Heart left ventricle (tissue), 16 donors: ENCODE data around the gene CYP46A1. TPM values are rescaled to one million over a fixed set of nuclear protein-coding genes. Genes with fewer than 3 reads are reported as not detected.

Experiments used
- ATAC-seq, 4 donors: fragments of 200-7000 bp; cut with Tn5 transposase; one replicate each; pipeline ENCODE4 v1.9.1; 2020 to 2022; ENCODE audit warnings: moderate library complexity in 4 of 4, mild to moderate bottlenecking in 3 of 4, moderate number of reproducible peaks in 1 of 4
- DNase-seq, 5 donors: peaks; one replicate each; pipeline ENCODE4 v3.0.0-alpha.2; 2020
- H3K27ac ChIP-seq, 12 donors: fragments of 200-600 bp; sonication (generic) in 4 of 12; one replicate each; pipeline versions ENCODE4 v1.5.0 to v1.8.0; 2016 to 2022; ENCODE audit warnings: mild to moderate bottlenecking in 2 of 12
- H3K27me3 ChIP-seq, 9 donors: fragments of 200-600 bp; sonication (generic) in 2 of 9; one replicate each; pipeline versions ENCODE4 v1.5.1 to v1.8.0; 2016 to 2022; ENCODE audit warnings: mild to moderate bottlenecking in 3 of 9
- H3K36me3 ChIP-seq, 9 donors: fragments of 200-600 bp; sonication (generic) in 2 of 9; one replicate each; pipeline versions ENCODE4 v1.5.0 to v1.8.0; 2018 to 2022; ENCODE audit warnings: mild to moderate bottlenecking in 2 of 9
- H3K4me1 ChIP-seq, 12 donors: fragments of 200-600 bp; sonication (generic) in 4 of 12; one replicate each; pipeline versions ENCODE4 v1.5.0 to v1.8.0; 2016 to 2022; ENCODE audit warnings: mild to moderate bottlenecking in 3 of 12
- H3K4me3 ChIP-seq, 12 donors: fragments of 200-600 bp; sonication (generic) in 4 of 12; one replicate each; pipeline versions ENCODE4 v1.5.0 to v1.8.0; 2017 to 2022; ENCODE audit warnings: mild to moderate bottlenecking in 9 of 12, moderate library complexity in 4 of 12
- H3K9me3 ChIP-seq, 12 donors: fragments of 200-600 bp; sonication (generic) in 4 of 12; one replicate each; pipeline versions ENCODE4 v1.5.0 to v1.8.0; 2016 to 2022; ENCODE audit warnings: mild to moderate bottlenecking in 1 of 12
- CTCF ChIP-seq, 12 donors: fragments of 200-600 bp; sonication (generic) in 4 of 12; IDR thresholded peaks; one replicate each; pipeline versions ENCODE4 v1.5.0 to v1.8.0; 2018 to 2022; ENCODE audit warnings: antibody characterized with exemption in 12 of 12, mild to moderate bottlenecking in 5 of 12
- POLR2A ChIP-seq, 2 donors: fragments of 450-650 bp; IDR thresholded peaks; one replicate each; pipeline ENCODE4 v1.6.1; 2017; ENCODE audit warnings: antibody characterized with exemption in 2 of 2, mild to moderate bottlenecking in 2 of 2, moderate library complexity in 2 of 2
- WGBS, 4 donors: extraction: QIAGEN DNeasy Blood & Tissue Kit in 2 of 4; methylation state at CpG; one replicate each; pipeline versions ENCODE4 v1.1.5 to v1.1.7; 2013 to 2018; 5-methylcytosine and 5-hydroxymethylcytosine counted together
- intact Hi-C, 10 donors: fragments of 100-400 bp; cut with DNase I; formaldehyde crosslinking; loops; one replicate each; pipeline versions ENCODE4 v1.11.1 to v1.14.2; 2022
- polyA plus RNA-seq, 2 donors: library from polyadenylated mRNA; stranded (reverse); fragments of 200-250 nt; gene quantifications; one replicate each; pipeline ENCODE4 v1.2.3, GENCODE V29; 2013
- total RNA-seq, 9 donors: library from RNA; depleted of rRNA in 2 of 9; stranded (reverse); fragments of >200 nt in 2 of 9; fragmentation: NEBNext Ultra II Directional in 3 of 9; extraction: Animal tissue kit (Norgen Biotek cat#: 25700) in 3 of 9; gene quantifications; one replicate each; pipeline versions ENCODE4 v1.1.0 to v1.2.4, GENCODE V29; 2016 to 2023
- donor health status: ischemic (EF 13 %, LVEDD 7.1; RV severe dilation, severe dysfunction).
- donor health status: healthy with polysubstance abuse.
- donor health status: DM: no; HTN: yes; CAD: no.
- donor health status: DM: no; HTN: no; CAD: no.
- donor health status: ischemic (EF 25% LVEDD 6.9; RV normal size, moderate dysfunction).
- donor health status: ischemic (EF 25% LVEDD 5.7; RV mildly dilated, moderate dysfunction).
- donor health status: healthy.
- donor health status: DM: yes; HTN: yes; CAD: no.
- donor health status: ischemic (EF 35%, LVEDD 5.7; RV mildly dilated, moderate dysfunction).
- donor health status: nonischemic (EF 11% LVEDD 7.7; RV severe dilation, severe dysfunction).
- donor health status: DM: yes; HTN: yes; CAD: no.
- donor health status: PGD.
- donor health status: ischemic (EF 29% LVEDD 5.4; RV normal size, mild dysfunction).
- donor health status: nonischemic (EF 23%, LVEDD 6.1; RV moderate dilation, normal function).

The CYP46A1 gene
- total and polyA plus RNA-seq, 11 donors, result 1.5 to 8.0 (median 3.4) TPM

GRCh38 chr14:99744873-99745224 lies 60.8 kb downstream of the CYP46A1 start:
- TF ChIP-seq POLR2A (IDR thresholded peaks at IDR 0.05), result no peak
- TF ChIP-seq CTCF (IDR thresholded peaks at IDR 0.05), result no peak
- no peaks in the 10 kb centered on the region for H3K27me3 ChIP-seq
- DNase-seq (no peak), ATAC-seq (no peak)
- no peak overlapping the region for H3K4me3 ChIP-seq
- H3K9me3 ChIP-seq, result no peaks in the 10 kb centered on the region
- 87 to 94% (median 91%) methylated on average over 7 of the region's 7 CpGs for WGBS, 4 donors
- H3K27ac ChIP-seq, result peak overlapping the region in 6 of 12 donors; percentile 46 to 94 (median 84)
- intact Hi-C loops, result loop anchor here in 1 of 10 donors (5.0 kb wide), 1 partner anchor 37 kb away; no protein-coding TSS in a partner anchor
- H3K4me1 ChIP-seq, result peaks cover 17 to 75% (median 42%) of the 10 kb centered on the region in 12 donors
- H3K36me3 ChIP-seq, result peaks cover 0 to 3% (median 0%) of the 10 kb centered on the region in 9 donors

GRCh38 chr14:99745307-99745951 lies 61.3 kb downstream of the CYP46A1 start:
- H3K27ac ChIP-seq, result peak overlapping the region in 11 of 12 donors; percentile 36 to 94 (median 79)
- DNase-seq (peak in 1 of 5 donors; percentile 8), ATAC-seq (peak in 1 of 4 donors; percentile 24)
- H3K4me1 ChIP-seq, result peaks cover 18 to 75% (median 44%) of the 10 kb centered on the region in 12 donors
- no peaks in the 10 kb centered on the region for H3K27me3 ChIP-seq
- intact Hi-C loops, result no loop called here
- H3K9me3 ChIP-seq, result no peaks in the 10 kb centered on the region
- WGBS, 4 donors, result 53 to 67% (median 59%) methylated on average over 10 of the region's 10 CpGs
- TF ChIP-seq POLR2A (IDR thresholded peaks at IDR 0.05), result no peak
- H3K36me3 ChIP-seq, result peaks cover 0 to 3% (median 0%) of the 10 kb centered on the region in 9 donors
- H3K4me3 ChIP-seq, result no peak overlapping the region

GRCh38 chr14:99747167-99747566 lies 63.1 kb downstream of the CYP46A1 start:
- DNase-seq, result no peak
- Histone ChIP-seq H3K27me3 (no peaks in the 10 kb centered on the region), H3K4me1 (peaks cover 18 to 72% (median 40%) of the 10 kb centered on the region in 12 donors), H3K9me3 (no peaks in the 10 kb centered on the region), H3K36me3 (peaks cover 0 to 3% (median 0%) of the 10 kb centered on the region in 9 donors), H3K4me3 (peak overlapping the region in 1 of 12 donors; percentile 26), H3K27ac (peak overlapping the region; percentile 36 to 94 (median 79))
- ATAC-seq, result no peak
- WGBS, 4 donors, result 74 to 79% (median 75%) methylated on average over 7 of the region's 7 CpGs
- TF ChIP-seq CTCF (IDR thresholded peaks at IDR 0.05) (no peak), POLR2A (IDR thresholded peaks at IDR 0.05) (no peak)
- intact Hi-C loops, result no loop called here

- Histone ChIP-seq H3K27ac (peak overlapping the region in 11 of 12 donors; percentile 36 to 94 (median 79)), H3K36me3 (peaks cover 0 to 3% (median 0%) of the 10 kb centered on the region in 9 donors), H3K4me1 (peaks cover 22 to 77% (median 45%) of the 10 kb centered on the region in 12 donors), H3K27me3 (no peaks in the 10 kb centered on the region), H3K9me3 (no peaks in the 10 kb centered on the region), H3K4me3 (no peak overlapping the region)
- 71 to 88% (median 83%) methylated on average over 15 to 22 of the region's 22 CpGs for WGBS, 4 donors
- TF ChIP-seq CTCF (IDR thresholded peaks at IDR 0.05), result no peak
- TF ChIP-seq POLR2A (IDR thresholded peaks at IDR 0.05), result no peak
- intact Hi-C loops, result no loop called here
- DNase-seq (no peak), ATAC-seq (no peak)
These were observed 63.7 kb downstream of the CYP46A1 start for GRCh38 chr14:99747582-99748330.
